T-helper 17 cell (primary cell): ENCODE data around the gene IQSEC3. TPM values are rescaled to one million over a fixed set of nuclear protein-coding genes. Genes with fewer than 3 reads are reported as not detected.

Experiments
- ATAC-seq: fragments of 150-1000 bp; cut with Tn5 transposase; 2 replicates; pipeline ENCODE4 v1.10.0; 2021; ENCODE audit warnings: mild to moderate bottlenecking, moderate library complexity
- DNase-seq, 3 donors: peaks; one replicate each; pipeline versions ENCODE4 v3.0.0 to v3.0.0-alpha.2; 2020 to 2021
- H3K9me3 ChIP-seq: one replicate; pipeline ENCODE4 v1.7.0; 2013; ENCODE audit warnings: low read length, mild to moderate bottlenecking; ENCODE audit not compliant: control insufficient read depth, poor library complexity, severe bottlenecking
- H3K27ac Mint-ChIP-seq: one replicate; pipeline ENCODE4 v1.8.0; 2022; ENCODE audit warnings: mild to moderate bottlenecking, moderate library complexity, mixed read lengths
- H3K27me3 Mint-ChIP-seq: one replicate; pipeline ENCODE4 v1.8.0; 2022; ENCODE audit warnings: mixed read lengths
- H3K36me3 Mint-ChIP-seq: one replicate; pipeline ENCODE4 v1.8.0; 2022; ENCODE audit warnings: low read depth, mixed read lengths
- H3K4me1 Mint-ChIP-seq: one replicate; pipeline ENCODE4 v1.8.0; 2022; ENCODE audit warnings: mild to moderate bottlenecking, mixed read lengths
- H3K4me3 Mint-ChIP-seq: one replicate; pipeline ENCODE4 v1.8.0; 2022; ENCODE audit warnings: mild to moderate bottlenecking, moderate library complexity, mixed read lengths
- total RNA-seq, 4 donors: library from RNA in 2 of 4; stranded (reverse) in 2 of 4; gene quantifications; one replicate each; pipeline ENCODE4 v1.2.3 and lab custom pipeline; 2022 to 2026

The IQSEC3 gene
- total RNA-seq, 2 donors from 2014 or later: 0.29 to 0.60 TPM

GRCh38 chr12:148676-149416 lies 82.3 kb downstream of the IQSEC3 start:
- Mint-ChIP-seq H3K4me1 (peaks cover 9% of the 10 kb centered on the region), H3K27ac (no peak overlapping the region), H3K36me3 (peaks cover 2% of the 10 kb centered on the region), H3K4me3 (no peak overlapping the region), H3K27me3 (peaks cover 38% of the 10 kb centered on the region)
- ATAC-seq: no peak
- no peak for DNase-seq
- H3K9me3 ChIP-seq: no peaks in the 10 kb centered on the region

GRCh38 chr12:151579-151978 lies 85.0 kb downstream of the IQSEC3 start:
- no peak overlapping the region for H3K4me3 Mint-ChIP-seq
- no peak for ATAC-seq
- no peak for DNase-seq
- H3K36me3 Mint-ChIP-seq: peaks cover 5% of the 10 kb centered on the region
- H3K4me1 Mint-ChIP-seq: peaks cover 9% of the 10 kb centered on the region
- H3K27ac Mint-ChIP-seq: no peak overlapping the region
- H3K27me3 Mint-ChIP-seq: peaks cover 43% of the 10 kb centered on the region
- H3K9me3 ChIP-seq: no peaks in the 10 kb centered on the region

GRCh38 chr12:152440-152839 lies 85.9 kb downstream of the IQSEC3 start:
- H3K27me3 Mint-ChIP-seq: peaks cover 43% of the 10 kb centered on the region
- DNase-seq (no peak), ATAC-seq (no peak)
- no peaks in the 10 kb centered on the region for H3K9me3 ChIP-seq
- no peak overlapping the region for H3K27ac Mint-ChIP-seq
- H3K4me1 Mint-ChIP-seq: peaks cover 9% of the 10 kb centered on the region
- H3K36me3 Mint-ChIP-seq: peaks cover 5% of the 10 kb centered on the region
- H3K4me3 Mint-ChIP-seq: no peak overlapping the region

- peaks cover 5% of the 10 kb centered on the region for H3K36me3 Mint-ChIP-seq
- ATAC-seq: peak; percentile 73
- DNase-seq: peak in 1 of 3 donors; percentile 14
- peaks cover 9% of the 10 kb centered on the region for H3K4me1 Mint-ChIP-seq
- H3K9me3 ChIP-seq: no peaks in the 10 kb centered on the region
- H3K27ac Mint-ChIP-seq: peak overlapping the region; percentile 19
- no peak overlapping the region for H3K4me3 Mint-ChIP-seq
- peaks cover 43% of the 10 kb centered on the region for H3K27me3 Mint-ChIP-seq
These were observed 86.6 kb downstream of the IQSEC3 start for GRCh38 chr12:153080-153746.

GRCh38 chr12:154058-154457 lies 87.5 kb downstream of the IQSEC3 start:
- H3K27me3 Mint-ChIP-seq: peaks cover 42% of the 10 kb centered on the region
- peaks cover 7% of the 10 kb centered on the region for H3K4me1 Mint-ChIP-seq
- H3K9me3 ChIP-seq: no peaks in the 10 kb centered on the region
- H3K36me3 Mint-ChIP-seq: peaks cover 5% of the 10 kb centered on the region
- no peak for DNase-seq
- ATAC-seq: no peak
- H3K27ac Mint-ChIP-seq: no peak overlapping the region
- no peak overlapping the region for H3K4me3 Mint-ChIP-seq

- no peaks in the 10 kb centered on the region for H3K9me3 ChIP-seq
- ATAC-seq (no peak), DNase-seq (no peak)
- Mint-ChIP-seq H3K36me3 (peaks cover 3% of the 10 kb centered on the region), H3K4me1 (peaks cover 7% of the 10 kb centered on the region), H3K27me3 (peaks cover 33% of the 10 kb centered on the region), H3K27ac (no peak overlapping the region), H3K4me3 (no peak overlapping the region)
These were observed 88.4 kb downstream of the IQSEC3 start for GRCh38 chr12:155006-155405.

- H3K9me3 ChIP-seq: no peaks in the 10 kb centered on the region
- H3K27me3 Mint-ChIP-seq: peaks cover 27% of the 10 kb centered on the region
- peaks cover 3% of the 10 kb centered on the region for H3K36me3 Mint-ChIP-seq
- no peak for DNase-seq
- no peak for ATAC-seq
- H3K4me3 Mint-ChIP-seq: no peak overlapping the region
- H3K4me1 Mint-ChIP-seq: peaks cover 7% of the 10 kb centered on the region
- H3K27ac Mint-ChIP-seq: no peak overlapping the region
These were observed 89.1 kb downstream of the IQSEC3 start for GRCh38 chr12:155646-156045.

GRCh38 chr12:156945-157344 lies 90.4 kb downstream of the IQSEC3 start:
- peaks cover 3% of the 10 kb centered on the region for H3K36me3 Mint-ChIP-seq
- peaks cover 20% of the 10 kb centered on the region for H3K27me3 Mint-ChIP-seq
- peaks cover 4% of the 10 kb centered on the region for H3K4me1 Mint-ChIP-seq
- peaks cover 2% of the 10 kb centered on the region for H3K9me3 ChIP-seq
- ATAC-seq (no peak), DNase-seq (no peak)
- H3K27ac Mint-ChIP-seq: no peak overlapping the region
- no peak overlapping the region for H3K4me3 Mint-ChIP-seq

GRCh38 chr12:157644-158043 lies 91.1 kb downstream of the IQSEC3 start:
- peaks cover 13% of the 10 kb centered on the region for H3K27me3 Mint-ChIP-seq
- H3K36me3 Mint-ChIP-seq: peaks cover 3% of the 10 kb centered on the region
- no peak overlapping the region for H3K4me3 Mint-ChIP-seq
- H3K9me3 ChIP-seq: peaks cover 2% of the 10 kb centered on the region
- no peak overlapping the region for H3K27ac Mint-ChIP-seq
- peaks cover 2% of the 10 kb centered on the region for H3K4me1 Mint-ChIP-seq
- ATAC-seq: no peak
- no peak for DNase-seq

- no peak for ATAC-seq
- Mint-ChIP-seq H3K27me3 (peaks cover 7% of the 10 kb centered on the region), H3K4me1 (peaks cover 4% of the 10 kb centered on the region), H3K27ac (no peak overlapping the region), H3K36me3 (peaks cover 3% of the 10 kb centered on the region), H3K4me3 (no peak overlapping the region)
- no peak for DNase-seq
- H3K9me3 ChIP-seq: peaks cover 2% of the 10 kb centered on the region
These were observed 92.7 kb downstream of the IQSEC3 start for GRCh38 chr12:159156-159782.

GRCh38 chr12:160858-161257 lies 94.3 kb downstream of the IQSEC3 start:
- ATAC-seq (no peak), DNase-seq (no peak)
- H3K9me3 ChIP-seq: peaks cover 2% of the 10 kb centered on the region
- H3K4me3 Mint-ChIP-seq: no peak overlapping the region
- peak overlapping the region; percentile 54 for H3K27ac Mint-ChIP-seq
- peaks cover 4% of the 10 kb centered on the region for H3K4me1 Mint-ChIP-seq
- H3K36me3 Mint-ChIP-seq: no peaks in the 10 kb centered on the region
- peaks cover 8% of the 10 kb centered on the region for H3K27me3 Mint-ChIP-seq

GRCh38 chr12:161823-162222 lies 95.3 kb downstream of the IQSEC3 start:
- no peak for ATAC-seq
- DNase-seq: no peak
- H3K4me1 Mint-ChIP-seq: peaks cover 8% of the 10 kb centered on the region
- peaks cover 2% of the 10 kb centered on the region for H3K9me3 ChIP-seq
- no peaks in the 10 kb centered on the region for H3K36me3 Mint-ChIP-seq
- peak overlapping the region; percentile 54 for H3K27ac Mint-ChIP-seq
- no peak overlapping the region for H3K4me3 Mint-ChIP-seq
- H3K27me3 Mint-ChIP-seq: peaks cover 16% of the 10 kb centered on the region

- Mint-ChIP-seq H3K27ac (no peak overlapping the region), H3K4me1 (peaks cover 12% of the 10 kb centered on the region), H3K27me3 (peaks cover 25% of the 10 kb centered on the region), H3K4me3 (no peak overlapping the region), H3K36me3 (no peaks in the 10 kb centered on the region)
- DNase-seq (no peak), ATAC-seq (no peak)
- H3K9me3 ChIP-seq: peaks cover 2% of the 10 kb centered on the region
These were observed 96.1 kb downstream of the IQSEC3 start for GRCh38 chr12:162467-163307.
